ENCODE measurements around the gene SMAD6.

DNA sequence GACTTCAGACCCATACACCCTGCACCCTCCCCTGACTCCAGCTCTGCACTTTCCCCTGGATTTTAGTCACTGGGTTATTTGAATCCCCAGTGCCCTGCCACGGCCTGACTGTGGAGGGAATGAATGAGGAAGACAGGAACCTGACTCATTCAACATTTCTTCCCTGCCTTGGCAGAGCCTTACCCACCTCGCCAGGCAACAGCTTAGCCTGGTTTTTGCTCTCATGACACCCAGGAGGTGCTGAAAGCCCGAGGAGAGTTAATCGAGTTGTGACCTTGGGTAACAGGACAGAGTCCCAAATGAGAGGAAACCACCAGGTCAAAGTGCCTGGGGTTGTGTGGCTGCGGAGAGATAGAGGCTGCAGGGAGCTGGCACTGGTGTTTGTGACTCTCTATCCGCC is 128.3 kb downstream of the SMAD6 start:
- TF ChIP-seq EZH2 (IDR thresholded peaks at IDR 0.05; ENCODE audit: insufficient read depth, poor library complexity, severe bottlenecking), result no peak
- TF ChIP-seq EZH2phosphoT487 (IDR thresholded peaks at IDR 0.05; ENCODE audit: insufficient read depth, low read depth), result no peak
